GM21619 (cell line): ENCODE measurements around the gene BCHE.

ENCODE experiments used
- ATAC-seq: cut with Tn5 transposase; IDR thresholded peaks from one replicate; pipeline ENCODE4 v1.9.1; 2021; ENCODE audit not compliant: unreplicated experiment

The BCHE gene

DNA sequence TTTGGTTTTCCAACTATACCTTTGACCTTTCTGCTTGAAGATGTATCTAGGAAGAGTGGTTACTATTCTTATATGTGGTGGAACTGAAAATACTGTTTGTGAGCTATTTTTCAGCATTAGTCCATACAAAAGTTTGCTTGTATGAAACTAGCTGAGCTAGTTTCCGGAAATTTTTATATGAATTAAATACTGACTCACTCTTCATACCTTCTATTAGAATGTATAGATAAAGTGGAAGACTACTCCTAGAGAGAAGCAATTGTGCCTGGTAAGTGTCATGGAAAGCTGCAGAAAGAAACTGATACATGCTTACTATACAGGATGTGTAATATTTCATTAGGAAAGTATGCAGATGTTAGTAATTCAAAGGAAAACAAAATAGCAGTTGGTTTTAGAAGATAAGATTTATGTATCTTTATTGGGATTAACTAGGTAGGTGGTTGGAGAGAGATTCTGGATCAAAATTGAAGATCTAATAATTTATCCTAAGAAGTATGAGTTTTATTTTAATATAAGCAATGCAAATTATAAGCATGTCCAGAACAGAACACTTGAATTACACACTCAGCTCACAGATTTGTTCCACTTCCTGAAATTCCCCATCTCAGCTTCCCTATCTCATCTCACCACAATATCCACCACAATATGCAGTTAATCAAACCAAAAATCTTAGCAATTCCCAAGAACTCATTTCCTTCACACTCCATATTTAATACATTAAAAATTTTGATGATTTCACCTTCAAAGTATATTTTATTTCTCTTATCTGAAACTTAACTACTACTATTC lies 82.8 kb downstream of the BCHE start:
- no peak for ATAC-seq

- ATAC-seq, result no peak
Measured at GRCh38 chr3:165753560-165753959, 83.7 kb downstream of the BCHE start.

GRCh38 chr3:165751637-165752036 lies 85.6 kb downstream of the BCHE start:
- ATAC-seq, result no peak

- no peak for ATAC-seq
Measured at GRCh38 chr3:165749821-165750220, 87.4 kb downstream of the BCHE start.

DNA sequence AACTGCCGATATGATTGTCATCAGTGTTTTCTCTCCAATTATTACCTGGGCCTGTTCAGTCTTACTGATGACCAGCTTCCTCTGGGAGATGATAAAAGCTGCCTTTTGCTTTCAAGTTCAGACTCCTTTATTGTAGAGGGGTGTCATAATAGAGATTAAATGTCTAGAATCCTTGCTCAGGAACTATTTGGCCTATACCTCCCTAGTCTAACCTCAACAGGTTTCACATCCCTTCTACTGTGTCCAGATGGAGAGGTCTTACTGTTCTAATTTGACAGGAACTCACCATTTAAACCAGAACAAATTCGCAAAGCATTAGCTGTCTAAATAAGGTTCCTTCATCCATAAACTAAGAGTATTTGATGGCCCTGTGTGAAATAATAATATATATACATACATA lies 88.0 kb downstream of the BCHE start:
- ATAC-seq, result no peak

DNA sequence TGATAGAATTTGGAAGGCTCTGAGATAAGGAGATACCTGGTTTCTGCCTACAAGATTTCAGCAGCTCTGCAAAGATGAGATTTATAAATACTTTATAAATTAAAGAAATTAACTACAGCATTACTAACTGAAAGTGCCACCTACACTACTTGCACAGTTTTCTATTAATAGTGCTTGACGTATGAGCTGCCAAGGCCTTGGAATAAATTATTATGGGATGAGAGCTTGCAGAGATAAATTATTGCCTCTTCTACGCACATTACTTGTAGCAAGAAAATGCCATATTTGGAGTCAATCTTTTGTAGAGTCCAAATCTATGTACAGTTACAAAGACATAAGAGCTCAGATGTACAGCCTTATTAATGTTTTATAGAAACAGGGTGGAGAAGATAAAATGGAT lies 89.1 kb downstream of the BCHE start:
- ATAC-seq, result no peak

- no peak for ATAC-seq
Measured at GRCh38 chr3:165746874-165747273, 90.3 kb downstream of the BCHE start.

DNA sequence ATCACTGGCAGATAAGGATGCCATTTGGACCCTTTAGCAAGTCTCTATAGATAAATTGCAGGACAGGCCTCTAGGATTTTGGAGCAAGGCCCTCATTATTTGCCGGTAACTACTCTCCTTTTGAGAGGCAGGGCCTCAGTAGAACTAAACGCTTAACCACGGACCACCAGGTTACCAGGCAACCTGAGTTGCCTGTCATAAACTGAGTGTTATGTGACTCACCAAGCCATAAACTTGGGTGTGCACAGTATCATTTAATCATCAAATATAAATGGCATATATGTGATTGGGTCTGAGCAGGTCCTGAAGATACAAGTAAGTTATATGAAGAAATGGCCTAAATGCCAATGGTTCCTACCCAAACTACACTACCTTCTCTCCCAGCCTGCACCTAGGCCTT lies 93.2 kb downstream of the BCHE start:
- ATAC-seq, result no peak

- ATAC-seq, result no peak
Measured at GRCh38 chr3:165742351-165742750, 94.9 kb downstream of the BCHE start.

DNA sequence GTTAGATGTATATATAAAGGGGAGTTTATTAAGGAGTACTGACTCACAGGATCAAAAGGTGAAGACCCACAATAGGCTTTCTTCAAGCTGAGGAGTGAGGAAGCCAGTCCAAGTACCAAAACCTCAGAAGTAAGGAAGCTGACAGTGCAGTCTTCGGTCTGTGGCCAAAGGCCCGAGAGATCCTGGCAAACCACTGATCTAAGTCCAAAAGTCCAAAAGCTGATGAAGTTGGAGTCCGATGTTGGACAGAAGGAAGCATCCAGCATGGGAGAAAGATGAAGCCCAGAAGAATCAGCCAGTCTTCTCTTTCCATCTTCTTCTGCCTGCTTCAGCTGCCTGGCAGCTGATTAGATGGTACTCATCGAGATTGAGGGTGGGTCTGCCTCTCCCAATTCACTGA lies 107.5 kb downstream of the BCHE start:
- no peak for ATAC-seq

DNA sequence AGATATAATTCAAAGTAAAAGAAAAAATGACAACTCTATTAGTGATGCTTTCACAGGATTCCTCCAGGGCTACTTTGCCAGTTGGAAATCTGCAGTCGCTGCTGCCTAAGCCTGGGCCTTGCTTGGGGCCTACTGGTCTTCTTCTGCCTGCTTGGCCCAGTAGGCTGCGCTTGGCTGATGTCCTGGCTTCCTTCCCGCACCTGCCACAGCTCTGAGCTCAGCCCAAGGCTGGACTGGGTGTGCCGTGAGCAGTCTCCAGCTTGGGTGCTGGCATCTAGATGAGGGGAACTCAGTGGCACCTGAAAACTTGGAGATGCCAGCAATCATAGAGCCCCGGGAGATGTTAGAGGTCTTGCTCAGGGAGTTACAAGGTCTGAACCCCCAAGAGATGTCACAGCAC lies 108.3 kb downstream of the BCHE start:
- ATAC-seq, result no peak

- ATAC-seq, result no peak
Measured at GRCh38 chr3:165725296-165725695, 111.9 kb downstream of the BCHE start.
